Stimulated activated CD8-positive, alpha-beta memory T cell treated with anti-CD3 and anti-CD28 coated beads, Interleukin-12 subunit alpha, Interleukin-12 subunit beta, amount 100 ng/mL, for 4 hours (primary cell): ENCODE data around the gene IL5RA.

Experiments
- DNase-seq: peaks from one replicate; pipeline ENCODE4 v3.0.0-alpha.2; 2020; ENCODE audit warnings: low read depth

The IL5RA gene

DNA sequence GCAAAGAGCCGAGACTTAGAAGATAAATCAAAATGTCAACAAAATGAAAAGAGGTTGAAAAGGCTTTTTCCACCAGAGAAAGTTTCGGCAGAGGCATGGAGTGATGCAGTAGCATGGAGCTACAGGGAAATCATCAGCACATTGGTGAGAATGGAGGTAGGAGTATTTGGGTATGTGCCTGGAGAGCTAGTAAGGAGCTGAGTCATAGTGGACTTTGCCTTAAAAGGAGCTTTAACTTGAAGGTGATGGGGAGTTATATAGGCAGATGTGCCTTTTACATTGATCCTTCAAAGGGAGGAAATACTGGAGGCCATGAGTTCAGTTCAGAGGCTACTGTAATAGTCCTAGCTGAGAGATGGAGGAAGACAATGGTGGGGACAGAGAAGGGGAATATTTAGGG, 44.3 kb downstream of the IL5RA start:
- DNase-seq = no peak

DNA sequence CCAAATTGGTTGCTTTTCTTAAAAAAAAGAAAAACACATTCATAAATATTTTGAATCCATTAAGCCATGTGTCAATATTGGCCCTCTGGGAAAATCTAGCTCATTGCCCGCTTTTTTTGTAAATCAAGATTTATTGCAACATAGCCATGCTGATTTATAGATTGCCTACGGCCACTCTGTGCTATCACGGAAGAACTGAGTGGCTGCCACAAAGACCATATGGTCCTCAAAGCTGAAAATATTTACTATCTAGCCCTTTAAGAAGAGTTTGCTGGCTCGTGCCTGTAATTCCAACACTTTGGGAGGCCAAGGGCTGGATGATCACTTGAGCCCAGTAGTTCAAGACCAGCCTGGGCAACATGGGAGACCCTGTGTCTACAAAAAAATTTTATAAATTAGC, 45.9 kb downstream of the IL5RA start:
- no peak for DNase-seq

DNA sequence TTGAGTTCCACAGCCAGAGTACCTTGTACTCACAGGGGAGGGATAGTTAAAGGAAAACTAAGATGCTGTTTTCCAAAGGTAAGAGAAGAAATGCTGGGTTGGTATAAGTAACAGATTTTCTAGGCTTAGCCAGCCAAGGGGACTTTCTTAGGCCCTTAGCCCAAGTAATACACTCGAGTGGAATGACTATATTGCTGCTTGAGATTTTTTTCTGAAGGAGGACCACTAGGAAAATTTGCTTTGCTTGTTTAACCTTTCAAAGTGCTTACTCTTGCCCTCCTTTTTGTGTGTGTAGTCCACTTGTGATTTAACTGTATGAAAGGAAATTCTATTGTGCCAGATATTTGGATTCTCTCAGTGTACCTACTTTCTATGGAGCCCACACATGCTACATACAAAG, 50.5 kb downstream of the IL5RA start:
- no peak for DNase-seq

DNA sequence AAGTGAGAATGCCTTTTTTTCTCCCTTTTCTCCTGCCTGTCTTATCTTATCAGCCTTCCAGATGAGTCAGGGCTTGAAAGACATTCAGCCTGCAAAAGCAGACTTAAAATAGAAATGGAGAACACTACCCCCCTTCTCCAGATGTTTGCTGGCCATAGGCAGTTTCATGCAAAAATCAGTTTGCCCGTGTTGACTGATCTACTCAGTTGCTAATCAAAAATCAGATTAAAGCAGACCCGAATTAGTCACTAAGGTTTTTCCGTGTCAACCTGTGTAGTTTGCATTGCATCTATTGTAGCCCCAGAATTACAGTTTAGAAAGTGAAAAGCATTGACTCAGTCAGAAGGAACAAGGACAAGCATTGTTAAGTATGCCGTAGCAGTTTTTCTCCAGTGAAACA, 56.2 kb downstream of the IL5RA start:
- DNase-seq = no peak

DNA sequence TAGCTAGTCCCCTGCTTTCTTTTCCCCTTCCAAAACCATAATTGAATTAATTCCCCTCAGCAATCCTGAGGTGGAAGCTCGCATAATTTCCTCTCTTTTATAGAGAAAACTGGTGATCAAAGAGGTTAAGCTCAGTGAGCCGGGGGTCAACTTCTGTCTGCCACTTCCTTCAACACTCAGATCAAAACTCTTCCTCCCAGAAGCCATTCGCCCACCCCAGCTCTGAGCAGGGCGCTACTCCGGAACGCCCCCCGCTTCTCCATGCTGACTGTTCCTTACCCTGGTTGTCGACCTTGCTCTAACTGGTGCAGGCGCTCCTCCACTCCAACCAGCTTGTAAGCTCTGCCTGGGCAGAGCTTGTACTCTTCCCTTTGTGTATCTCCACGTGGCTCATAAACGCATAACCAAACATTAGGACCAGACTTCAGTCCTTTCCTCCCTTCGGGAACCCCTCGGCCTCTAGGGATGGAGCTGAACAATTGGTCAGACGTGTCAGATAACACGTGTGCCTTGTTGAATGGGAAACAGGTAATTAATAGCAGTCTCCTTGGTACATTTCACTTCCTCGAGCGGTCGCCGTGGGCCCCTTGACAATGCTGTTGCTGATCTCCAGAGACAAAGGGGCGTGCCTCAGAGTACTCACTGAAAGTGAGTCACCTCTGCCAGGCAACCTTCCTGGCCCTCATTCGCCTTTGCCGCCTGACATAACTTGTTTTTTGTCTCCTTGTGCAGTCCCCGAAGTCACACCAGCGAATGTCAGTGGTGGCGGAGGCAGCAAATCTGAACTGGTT, 71.8 kb downstream of the IL5RA start:
- DNase-seq = no peak

DNA sequence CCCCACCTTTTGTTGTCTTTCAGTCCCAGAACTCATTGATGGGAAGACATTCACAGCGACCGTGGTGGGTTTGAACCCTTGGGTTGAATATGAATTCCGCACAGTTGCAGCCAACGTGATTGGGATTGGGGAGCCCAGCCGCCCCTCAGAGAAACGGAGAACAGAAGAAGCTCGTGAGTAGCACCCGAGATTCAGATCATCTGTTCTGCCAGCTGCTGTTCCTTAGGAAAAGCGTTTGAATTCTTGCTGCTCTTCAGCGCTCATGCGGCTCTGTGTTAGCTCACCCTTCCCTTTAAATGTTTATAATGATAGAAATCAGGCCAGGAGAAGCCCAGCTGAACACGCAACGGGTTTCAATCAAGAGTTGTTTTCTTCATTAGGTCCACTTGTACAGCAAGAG, 73.0 kb downstream of the IL5RA start:
- no peak for DNase-seq

DNA sequence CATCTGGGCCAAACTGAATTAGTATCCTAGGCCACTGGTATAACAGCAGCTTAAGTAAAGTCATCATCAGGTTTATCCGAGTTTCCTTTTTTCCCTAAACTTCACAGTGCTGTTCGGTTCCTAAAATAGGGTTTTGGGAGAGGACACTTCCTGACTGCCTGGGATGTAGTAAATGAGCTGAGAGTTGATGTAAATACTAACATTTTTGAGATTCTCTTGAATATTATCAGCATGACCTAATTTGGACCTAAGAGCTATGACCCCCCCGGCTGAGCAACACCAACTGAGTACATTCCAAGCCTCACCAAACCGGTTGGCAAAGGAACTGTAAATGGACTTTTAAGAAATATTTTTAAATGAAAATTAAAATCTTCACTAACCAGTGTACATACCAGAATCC, 78.8 kb downstream of the IL5RA start:
- DNase-seq = no peak

DNA sequence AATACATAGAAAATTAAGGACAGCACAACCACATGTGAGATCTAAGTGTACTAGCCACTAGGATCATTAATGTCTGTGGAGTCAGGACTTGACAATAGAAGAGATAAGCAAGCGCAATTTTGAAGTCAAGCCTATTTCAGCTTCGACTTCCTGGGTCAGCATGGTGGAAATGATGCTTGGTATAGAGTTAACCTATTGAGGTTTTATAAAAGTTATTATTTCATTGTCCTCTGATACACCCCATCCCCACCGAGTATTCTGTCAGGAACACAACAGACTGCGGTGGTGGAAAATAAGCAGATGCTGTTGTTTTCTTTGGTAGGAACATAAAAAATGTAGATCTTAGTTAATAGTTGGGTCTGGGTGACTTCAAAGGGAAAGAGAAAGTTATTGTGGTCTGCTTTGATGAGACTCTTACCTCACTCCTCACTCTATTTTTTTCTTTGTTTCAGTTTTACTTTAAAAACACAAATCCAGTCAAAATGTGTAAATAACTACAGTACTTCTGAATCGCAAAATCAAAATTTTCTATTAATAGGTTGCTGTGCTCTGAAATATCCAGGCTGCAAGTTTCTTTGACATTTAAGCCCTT, 82.1 kb downstream of the IL5RA start:
- DNase-seq = no peak

DNA sequence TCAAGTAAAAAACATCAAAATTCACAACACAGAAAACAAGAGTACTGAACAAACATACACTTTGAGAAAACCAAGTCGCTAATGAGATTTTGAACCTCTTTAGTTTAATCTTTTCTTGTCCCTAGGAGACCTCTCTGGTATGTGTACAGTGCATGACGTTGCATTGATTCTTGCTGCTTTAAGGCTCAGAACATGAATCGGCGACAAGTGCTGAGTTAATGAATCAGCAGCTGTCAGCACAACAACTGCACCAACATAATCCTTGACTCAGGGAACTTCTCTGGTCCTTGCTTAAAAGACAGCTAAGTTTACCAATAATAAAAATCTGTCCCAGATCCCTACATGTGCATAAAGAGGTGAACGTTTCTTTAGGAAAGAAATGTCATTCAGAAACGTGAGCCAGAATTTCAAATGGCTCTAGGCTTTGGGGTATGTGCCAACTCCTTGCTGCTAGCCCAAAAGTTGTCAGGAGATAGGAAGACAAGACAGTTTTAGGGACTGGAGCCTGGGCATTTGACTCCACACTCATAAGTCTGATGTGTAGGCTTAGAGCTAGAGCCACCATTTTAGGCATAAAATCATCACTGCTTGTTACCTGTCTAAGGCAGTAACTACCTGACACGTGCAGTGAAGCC, 86.9 kb downstream of the IL5RA start:
- DNase-seq = no peak

DNA sequence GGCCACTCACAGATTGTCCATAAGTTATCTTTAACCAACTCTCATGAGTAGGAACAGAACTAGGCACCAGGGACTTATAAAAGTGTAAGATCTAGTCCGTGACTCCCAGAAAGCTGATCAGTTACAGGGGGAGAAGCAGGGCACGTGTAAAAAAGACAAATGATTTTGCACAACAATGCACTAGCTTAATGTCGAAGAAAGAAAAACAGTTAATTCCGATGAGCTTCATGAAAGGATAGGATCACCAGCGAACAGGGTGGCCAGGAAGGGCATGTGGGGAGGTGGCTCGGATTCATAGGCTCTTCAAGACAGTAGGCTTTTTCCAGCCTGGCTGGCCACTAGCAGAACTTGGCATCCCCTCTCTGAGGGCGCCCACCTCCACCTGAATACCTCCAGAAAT, 90.0 kb downstream of the IL5RA start:
- no peak for DNase-seq
